ENCODE measurements around the gene MRNIP. TPM values are rescaled to one million over a fixed set of nuclear protein-coding genes. Genes with fewer than 3 reads are reported as not detected.

MRNIP gene
- total and polyA plus RNA-seq, 8 donors: 8.0 to 46.0 (median 27.1) TPM

DNA sequence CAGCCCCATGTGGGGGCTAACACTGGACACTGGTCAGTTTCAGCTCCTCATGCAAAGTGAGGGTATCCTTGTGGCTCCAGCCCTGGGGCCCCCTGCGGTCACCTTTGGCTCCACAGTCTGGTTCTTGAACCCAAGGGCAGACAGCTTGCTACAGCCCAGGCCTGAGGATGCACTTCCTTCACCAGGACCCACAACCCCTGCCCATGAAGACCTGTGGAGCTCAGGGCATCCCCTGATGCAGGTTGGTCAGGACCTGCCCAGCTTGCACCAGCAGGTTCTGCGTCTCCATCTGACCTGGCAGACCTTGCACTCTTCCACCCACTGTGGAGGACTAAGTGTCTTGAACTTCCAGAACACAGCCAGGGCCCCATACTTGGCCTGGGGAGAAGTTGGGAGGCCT lies 3.7 kb upstream of the MRNIP start:
- intact Hi-C loops (cut with DNase I; ENCODE audit: low total_unique reads): no loop called here
- no peak overlapping the region for H3K27ac ChIP-seq
- peaks cover 0 to 6% (median 0%) of the 10 kb centered on the region in 4 donors for H3K9me3 ChIP-seq
- peaks cover 34 to 58% (median 53%) of the 10 kb centered on the region in 4 donors for H3K36me3 ChIP-seq
- H3K27me3 ChIP-seq: no peaks in the 10 kb centered on the region
- H3K4me3 ChIP-seq: no peak overlapping the region
- TF ChIP-seq POLR2AphosphoS5 (IDR thresholded peaks at IDR 0.05) (no peak), POLR2A (IDR thresholded peaks at IDR 0.05) (no peak), CTCF (IDR thresholded peaks at IDR 0.05) (no peak), EP300 (IDR thresholded peaks at IDR 0.05) (no peak)
- peaks cover 0 to 24% (median 21%) of the 10 kb centered on the region in 4 donors for H3K4me1 ChIP-seq
- no peak for DNase-seq
- 93 to 100% (median 98%) methylated on average over 2 of the region's 2 CpGs for WGBS, 5 donors

- Histone ChIP-seq H3K4me3 (no peak overlapping the region), H3K36me3 (peaks cover 29 to 38% (median 33%) of the 10 kb centered on the region in 4 donors), H3K4me1 (peaks cover 0 to 33% (median 26%) of the 10 kb centered on the region in 4 donors), H3K27me3 (no peaks in the 10 kb centered on the region), H3K27ac (no peak overlapping the region), H3K9me3 (peaks cover 0 to 6% (median 0%) of the 10 kb centered on the region in 4 donors)
- WGBS, 5 donors: 66 to 85% (median 76%) methylated on average over 11 of the region's 11 CpGs
- intact Hi-C loops (cut with DNase I; ENCODE audit: low total_unique reads): no loop called here
- TF ChIP-seq POLR2AphosphoS5 (IDR thresholded peaks at IDR 0.05) (no peak), CTCF (IDR thresholded peaks at IDR 0.05) (no peak), POLR2A (IDR thresholded peaks at IDR 0.05) (no peak), EP300 (IDR thresholded peaks at IDR 0.05) (no peak)
- no peak for DNase-seq
Observed at GRCh38 chr5:179860301-179860700, 1.7 kb upstream of the MRNIP start.

GRCh38 chr5:179858241-179858585 lies 404 bp downstream of the MRNIP start:
- H3K27ac ChIP-seq: peak overlapping the region; percentile 79 to 90 (median 86)
- no peak for TF ChIP-seq CTCF (IDR thresholded peaks at IDR 0.05)
- TF ChIP-seq POLR2AphosphoS5 (IDR thresholded peaks at IDR 0.05): no peak
- no peak for TF ChIP-seq POLR2A (IDR thresholded peaks at IDR 0.05)
- TF ChIP-seq EP300 (IDR thresholded peaks at IDR 0.05): no peak
- peaks cover 10 to 19% (median 14%) of the 10 kb centered on the region in 4 donors for H3K36me3 ChIP-seq
- H3K9me3 ChIP-seq: peaks cover 0 to 6% (median 0%) of the 10 kb centered on the region in 4 donors
- 0 to 1% (median 0%) methylated on average over 12 to 32 of the region's 32 CpGs for WGBS, 5 donors
- DNase-seq: peak; percentile 44 to 72
- H3K4me3 ChIP-seq: peak overlapping the region; percentile 92 to 97 (median 95)
- H3K27me3 ChIP-seq: no peaks in the 10 kb centered on the region
- intact Hi-C loops (cut with DNase I; ENCODE audit: low total_unique reads): no loop called here
- peaks cover 0 to 33% (median 26%) of the 10 kb centered on the region in 4 donors for H3K4me1 ChIP-seq

DNA sequence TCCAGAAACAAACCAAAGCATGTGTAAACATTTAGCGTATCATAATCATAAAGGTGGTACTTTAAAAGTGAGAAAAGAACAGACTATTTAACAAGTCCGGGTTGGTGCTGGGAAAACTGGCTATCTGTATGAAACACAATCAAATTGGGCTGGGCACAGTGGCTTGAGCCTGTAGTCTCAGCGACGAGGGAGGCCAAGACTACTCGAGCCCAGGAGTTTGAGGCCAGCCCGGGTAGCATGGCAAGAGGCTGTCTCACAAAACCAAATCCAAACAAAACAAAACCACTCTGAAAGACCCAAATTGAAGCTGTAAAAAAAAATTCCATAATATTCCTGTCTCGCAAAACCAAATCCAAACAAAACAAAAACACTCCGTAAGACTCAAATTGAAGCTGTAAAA lies 4.3 kb downstream of the MRNIP start:
- Histone ChIP-seq H3K27me3 (no peaks in the 10 kb centered on the region), H3K36me3 (peaks cover 22 to 41% (median 41%) of the 10 kb centered on the region in 4 donors), H3K4me1 (peaks cover 0 to 22% (median 17%) of the 10 kb centered on the region in 4 donors), H3K9me3 (no peaks in the 10 kb centered on the region), H3K4me3 (no peak overlapping the region), H3K27ac (no peak overlapping the region)
- TF ChIP-seq EP300 (IDR thresholded peaks at IDR 0.05) (no peak), CTCF (IDR thresholded peaks at IDR 0.05) (no peak), POLR2AphosphoS5 (IDR thresholded peaks at IDR 0.05) (no peak), POLR2A (IDR thresholded peaks at IDR 0.05) (no peak)
- WGBS, 5 donors: 90 to 95% (median 92%) methylated on average over 8 of the region's 8 CpGs
- intact Hi-C loops (cut with DNase I; ENCODE audit: low total_unique reads): no loop called here
- DNase-seq: no peak
